Mammary epithelial cell (primary cell): ENCODE measurements around the gene ZNF24.

ENCODE experiments used
- EZH2 ChIP-seq: IDR thresholded peaks from 2 replicates; pipeline ENCODE4 v1.6.1; 2012; ENCODE audit warnings: low read length, inconsistent platforms, borderline replicate concordance
- TF ChIP-seq, protein P1 (sequence below), 2 donors: IDR thresholded peaks in 1 of 2; conservative IDR thresholded peaks in 1 of 2; 2 replicates each; pipeline ENCODE4 v1.5.1; 2011 to 2012; ENCODE audit warnings: inconsistent platforms in 2 of 2, low read length in 2 of 2, mild to moderate bottlenecking in 2 of 2, control low read depth in 1 of 2, low read depth in 1 of 2; ENCODE audit not compliant: insufficient read depth in 1 of 2; ENCODE audit errors: extremely low read depth in 1 of 2

GRCh38 chr18:35343488-35343935 is 708 bp downstream of the ZNF24 start:
- TF ChIP-seq, protein P1, sequence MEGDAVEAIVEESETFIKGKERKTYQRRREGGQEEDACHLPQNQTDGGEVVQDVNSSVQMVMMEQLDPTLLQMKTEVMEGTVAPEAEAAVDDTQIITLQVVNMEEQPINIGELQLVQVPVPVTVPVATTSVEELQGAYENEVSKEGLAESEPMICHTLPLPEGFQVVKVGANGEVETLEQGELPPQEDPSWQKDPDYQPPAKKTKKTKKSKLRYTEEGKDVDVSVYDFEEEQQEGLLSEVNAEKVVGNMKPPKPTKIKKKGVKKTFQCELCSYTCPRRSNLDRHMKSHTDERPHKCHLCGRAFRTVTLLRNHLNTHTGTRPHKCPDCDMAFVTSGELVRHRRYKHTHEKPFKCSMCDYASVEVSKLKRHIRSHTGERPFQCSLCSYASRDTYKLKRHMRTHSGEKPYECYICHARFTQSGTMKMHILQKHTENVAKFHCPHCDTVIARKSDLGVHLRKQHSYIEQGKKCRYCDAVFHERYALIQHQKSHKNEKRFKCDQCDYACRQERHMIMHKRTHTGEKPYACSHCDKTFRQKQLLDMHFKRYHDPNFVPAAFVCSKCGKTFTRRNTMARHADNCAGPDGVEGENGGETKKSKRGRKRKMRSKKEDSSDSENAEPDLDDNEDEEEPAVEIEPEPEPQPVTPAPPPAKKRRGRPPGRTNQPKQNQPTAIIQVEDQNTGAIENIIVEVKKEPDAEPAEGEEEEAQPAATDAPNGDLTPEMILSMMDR (conservative IDR thresholded peaks at IDR 0.05 in 1 of 2, IDR thresholded peaks at IDR 0.05 in 1 of 2; ENCODE audit: extremely low read depth in 1 of 2, insufficient read depth in 1 of 2, low read depth in 1 of 2, low read length in 2 of 2), result no peak
- no peak for TF ChIP-seq EZH2
